GM10266 (cell line): ENCODE measurements around the gene VILL.
A peak's percentile ranks its signal among the peaks of the same experiment; 100 is the strongest.

Experiments used
- DNase-seq: peaks from one replicate; pipeline ENCODE4 v3.0.0; 2012; ENCODE audit errors: extremely low spot score
- CTCF ChIP-seq: IDR thresholded peaks from 2 replicates; pipeline ENCODE4 v1.5.1; 2012; ENCODE audit warnings: mild to moderate bottlenecking, low read depth; ENCODE audit not compliant: control insufficient read depth, insufficient read depth; ENCODE audit errors: missing control alignments

The VILL gene

GRCh38 chr3:37954881-37955280 is 35.7 kb upstream of the VILL start:
- no peak for TF ChIP-seq CTCF
- DNase-seq: no peak

GRCh38 chr3:37955918-37956707 is 34.5 kb upstream of the VILL start:
- DNase-seq: no peak
- TF ChIP-seq CTCF: no peak

GRCh38 chr3:37956723-37957538 is 33.7 kb upstream of the VILL start:
- peak; percentile 10 for DNase-seq
- TF ChIP-seq CTCF: no peak

GRCh38 chr3:37957539-37957936 is 33.0 kb upstream of the VILL start:
- no peak for TF ChIP-seq CTCF
- no peak for DNase-seq

GRCh38 chr3:37961622-37962431 is 28.8 kb upstream of the VILL start:
- DNase-seq: no peak
- TF ChIP-seq CTCF: no peak

- DNase-seq: no peak
- TF ChIP-seq CTCF: no peak
Observed at GRCh38 chr3:37963016-37963415, 27.6 kb upstream of the VILL start.

GRCh38 chr3:37963635-37964034 is 27.0 kb upstream of the VILL start:
- TF ChIP-seq CTCF: no peak
- DNase-seq: no peak
